KOPT-K1 (cell line): Measurements from ENCODE around the gene SLC39A10.

Experiments used
- H3K27ac ChIP-seq: fragments of 200-600 bp; sonication (generic); 2 replicates; pipeline ENCODE4 v1.5.1; 2016; ENCODE audit warnings: antibody characterized with exemption, mild to moderate bottlenecking, low read depth, low read length; ENCODE audit not compliant: poor library complexity, severe bottlenecking
- H3K36me3 ChIP-seq: fragments of 200-600 bp; sonication (generic); 2 replicates; pipeline ENCODE4 v1.5.1; 2017; ENCODE audit warnings: antibody characterized with exemption, mild to moderate bottlenecking, low read length, moderate library complexity; ENCODE audit not compliant: insufficient read depth
- H3K9me3 ChIP-seq: fragments of 200-600 bp; sonication (generic); 2 replicates; pipeline ENCODE4 v1.5.1; 2017; ENCODE audit warnings: antibody characterized with exemption, low read length, mild to moderate bottlenecking; ENCODE audit not compliant: insufficient read depth, poor library complexity, severe bottlenecking

The SLC39A10 gene

GRCh38 chr2:195706161-195706900 is 49.3 kb downstream of the SLC39A10 start:
- peaks cover 4% of the 10 kb centered on the region for H3K9me3 ChIP-seq
- no peak overlapping the region for H3K27ac ChIP-seq
- peaks cover 12% of the 10 kb centered on the region for H3K36me3 ChIP-seq

GRCh38 chr2:195709901-195710806 is 53.1 kb downstream of the SLC39A10 start:
- Histone ChIP-seq H3K27ac (no peak overlapping the region), H3K36me3 (peaks cover 27% of the 10 kb centered on the region), H3K9me3 (no peaks in the 10 kb centered on the region)

GRCh38 chr2:195711478-195711877 is 54.5 kb downstream of the SLC39A10 start:
- no peak overlapping the region for H3K27ac ChIP-seq
- no peaks in the 10 kb centered on the region for H3K9me3 ChIP-seq
- H3K36me3 ChIP-seq: peaks cover 37% of the 10 kb centered on the region

- peaks cover 72% of the 10 kb centered on the region for H3K36me3 ChIP-seq
- H3K27ac ChIP-seq: no peak overlapping the region
- H3K9me3 ChIP-seq: no peaks in the 10 kb centered on the region
These were observed 59.4 kb downstream of the SLC39A10 start for GRCh38 chr2:195716466-195716865.

GRCh38 chr2:195721042-195721441 is 64.0 kb downstream of the SLC39A10 start:
- H3K36me3 ChIP-seq: peaks cover 75% of the 10 kb centered on the region
- H3K27ac ChIP-seq: no peak overlapping the region
- H3K9me3 ChIP-seq: no peaks in the 10 kb centered on the region

GRCh38 chr2:195722075-195722474 is 65.0 kb downstream of the SLC39A10 start:
- peaks cover 64% of the 10 kb centered on the region for H3K36me3 ChIP-seq
- no peaks in the 10 kb centered on the region for H3K9me3 ChIP-seq
- no peak overlapping the region for H3K27ac ChIP-seq

GRCh38 chr2:195727106-195727505 is 70.1 kb downstream of the SLC39A10 start:
- Histone ChIP-seq H3K27ac (no peak overlapping the region), H3K36me3 (peaks cover 59% of the 10 kb centered on the region), H3K9me3 (no peaks in the 10 kb centered on the region)

- H3K36me3 ChIP-seq: peaks cover 57% of the 10 kb centered on the region
- H3K9me3 ChIP-seq: no peaks in the 10 kb centered on the region
- H3K27ac ChIP-seq: no peak overlapping the region
These were observed 73.9 kb downstream of the SLC39A10 start for GRCh38 chr2:195730912-195731311.

- no peaks in the 10 kb centered on the region for H3K9me3 ChIP-seq
- H3K36me3 ChIP-seq: peaks cover 57% of the 10 kb centered on the region
These were observed 75.5 kb downstream of the SLC39A10 start for GRCh38 chr2:195732574-195732973.

GRCh38 chr2:195733831-195734230 is 76.8 kb downstream of the SLC39A10 start:
- Histone ChIP-seq H3K27ac (no peak overlapping the region), H3K9me3 (no peaks in the 10 kb centered on the region), H3K36me3 (peaks cover 47% of the 10 kb centered on the region)

More at GRCh38 chr2:195732574-195732973, 75.5 kb downstream of the SLC39A10 start:
- H3K27ac ChIP-seq: no peak overlapping the region

GRCh38 chr2:195734395-195734794 is 77.4 kb downstream of the SLC39A10 start:
- Histone ChIP-seq H3K36me3 (peaks cover 41% of the 10 kb centered on the region), H3K9me3 (no peaks in the 10 kb centered on the region), H3K27ac (no peak overlapping the region)

GRCh38 chr2:195734931-195735330 is 77.9 kb downstream of the SLC39A10 start:
- Histone ChIP-seq H3K9me3 (no peaks in the 10 kb centered on the region), H3K27ac (no peak overlapping the region), H3K36me3 (peaks cover 38% of the 10 kb centered on the region)

- H3K27ac ChIP-seq: no peak overlapping the region
These were observed 78.3 kb downstream of the SLC39A10 start for GRCh38 chr2:195735347-195735746.

GRCh38 chr2:195737511-195738325 is 80.7 kb downstream of the SLC39A10 start:
- Histone ChIP-seq H3K9me3 (no peaks in the 10 kb centered on the region), H3K36me3 (peaks cover 15% of the 10 kb centered on the region), H3K27ac (no peak overlapping the region)

More at GRCh38 chr2:195735347-195735746, 78.3 kb downstream of the SLC39A10 start:
- H3K9me3 ChIP-seq: no peaks in the 10 kb centered on the region
- H3K36me3 ChIP-seq: peaks cover 38% of the 10 kb centered on the region

GRCh38 chr2:195741191-195741590 is 84.2 kb downstream of the SLC39A10 start:
- H3K9me3 ChIP-seq: peaks cover 7% of the 10 kb centered on the region
- no peak overlapping the region for H3K27ac ChIP-seq
- H3K36me3 ChIP-seq: peaks cover 6% of the 10 kb centered on the region
